ENCODE data around the gene TXNRD2. TPM values are rescaled to one million over a fixed set of nuclear protein-coding genes. Genes with fewer than 3 reads are reported as not detected.

TXNRD2 gene
- total and polyA plus RNA-seq, 10 of the 15 experiments (the other 5 are each of a cell fraction or from before 2014, with no cell fraction given), result 1.6 to 26.0 (median 13.9) TPM

DNA sequence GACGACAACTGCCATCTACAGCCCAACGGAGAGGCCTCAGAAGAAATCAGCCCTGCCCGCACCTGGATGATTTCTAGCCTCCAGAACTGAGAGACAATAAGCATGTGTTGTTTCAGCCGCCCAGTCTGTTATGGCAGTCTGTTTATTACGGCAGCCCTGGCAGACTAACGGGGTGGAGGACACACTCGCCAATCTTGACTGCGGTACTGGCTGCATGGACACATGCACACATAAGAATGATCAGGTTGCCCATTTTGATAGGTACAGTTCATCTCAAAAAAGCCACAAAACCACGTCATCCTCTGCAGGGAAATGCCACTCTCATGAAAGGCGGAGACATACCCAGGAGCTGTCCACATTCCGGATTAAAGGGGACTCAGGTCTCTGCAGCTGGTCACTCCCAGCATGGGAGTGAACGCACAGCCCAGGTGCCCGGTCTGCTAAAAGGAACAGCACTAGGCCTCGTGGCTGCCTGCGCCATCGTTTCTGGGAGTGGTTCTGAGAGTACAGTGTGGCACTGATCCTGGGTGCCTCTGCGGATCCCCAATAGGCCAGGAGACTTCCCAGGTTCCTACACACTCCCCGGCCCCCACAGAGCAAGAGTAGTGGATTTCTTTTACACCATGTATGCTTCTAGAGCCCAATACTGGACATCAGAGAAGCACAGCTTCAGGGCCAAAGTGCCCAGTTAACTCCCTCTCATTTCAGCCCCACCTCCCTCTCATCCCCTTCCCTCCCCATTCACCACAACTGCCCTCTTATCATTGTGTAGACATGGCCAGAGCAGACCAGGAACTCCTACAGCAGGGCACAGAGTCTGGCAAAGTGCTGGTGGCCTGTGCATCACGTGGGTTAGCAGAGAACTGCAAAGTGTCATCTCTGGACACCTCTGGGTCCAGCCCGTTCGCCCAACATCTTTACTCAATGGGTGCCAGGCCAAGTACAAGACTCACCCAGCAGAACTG lies 11.8 kb downstream of the TXNRD2 start:
- TF ChIP-seq, protein P1, sequence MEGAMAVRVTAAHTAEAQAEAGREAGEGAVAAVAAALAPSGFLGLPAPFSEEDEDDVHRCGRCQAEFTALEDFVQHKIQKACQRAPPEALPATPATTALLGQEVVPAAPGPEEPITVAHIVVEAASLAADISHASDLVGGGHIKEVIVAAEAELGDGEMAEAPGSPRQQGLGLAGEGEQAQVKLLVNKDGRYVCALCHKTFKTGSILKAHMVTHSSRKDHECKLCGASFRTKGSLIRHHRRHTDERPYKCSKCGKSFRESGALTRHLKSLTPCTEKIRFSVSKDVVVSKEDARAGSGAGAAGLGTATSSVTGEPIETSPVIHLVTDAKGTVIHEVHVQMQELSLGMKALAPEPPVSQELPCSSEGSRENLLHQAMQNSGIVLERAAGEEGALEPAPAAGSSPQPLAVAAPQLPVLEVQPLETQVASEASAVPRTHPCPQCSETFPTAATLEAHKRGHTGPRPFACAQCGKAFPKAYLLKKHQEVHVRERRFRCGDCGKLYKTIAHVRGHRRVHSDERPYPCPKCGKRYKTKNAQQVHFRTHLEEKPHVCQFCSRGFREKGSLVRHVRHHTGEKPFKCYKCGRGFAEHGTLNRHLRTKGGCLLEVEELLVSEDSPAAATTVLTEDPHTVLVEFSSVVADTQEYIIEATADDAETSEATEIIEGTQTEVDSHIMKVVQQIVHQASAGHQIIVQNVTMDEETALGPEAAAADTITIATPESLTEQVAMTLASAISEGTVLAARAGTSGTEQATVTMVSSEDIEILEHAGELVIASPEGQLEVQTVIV (IDR thresholded peaks at IDR 0.05; ENCODE audit: borderline replicate concordance, partially characterized antibody), result no peak
- no peak for TF ChIP-seq PAX5 (IDR thresholded peaks at IDR 0.05; ENCODE audit: borderline replicate concordance, low read depth, low read length)
- no peak for TF ChIP-seq SUPT20H (IDR thresholded peaks at IDR 0.05; ENCODE audit: borderline replicate concordance, control insufficient read depth, low read depth, low read length)
- no peak for TF ChIP-seq RCOR1 (conservative IDR thresholded peaks at IDR 0.05; ENCODE audit: low read depth, low read length)
- no peak for TF ChIP-seq FOXK2 (IDR thresholded peaks at IDR 0.05)
- TF ChIP-seq, protein P2, sequence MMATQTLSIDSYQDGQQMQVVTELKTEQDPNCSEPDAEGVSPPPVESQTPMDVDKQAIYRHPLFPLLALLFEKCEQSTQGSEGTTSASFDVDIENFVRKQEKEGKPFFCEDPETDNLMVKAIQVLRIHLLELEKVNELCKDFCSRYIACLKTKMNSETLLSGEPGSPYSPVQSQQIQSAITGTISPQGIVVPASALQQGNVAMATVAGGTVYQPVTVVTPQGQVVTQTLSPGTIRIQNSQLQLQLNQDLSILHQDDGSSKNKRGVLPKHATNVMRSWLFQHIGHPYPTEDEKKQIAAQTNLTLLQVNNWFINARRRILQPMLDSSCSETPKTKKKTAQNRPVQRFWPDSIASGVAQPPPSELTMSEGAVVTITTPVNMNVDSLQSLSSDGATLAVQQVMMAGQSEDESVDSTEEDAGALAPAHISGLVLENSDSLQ (IDR thresholded peaks at IDR 0.05), result no peak
- TF ChIP-seq EGR1 (IDR thresholded peaks at IDR 0.05; ENCODE audit: borderline replicate concordance in 1 of 2, low read depth in 2 of 2, low read length in 2 of 2), result no peak
- TF ChIP-seq SIN3A (IDR thresholded peaks at IDR 0.05; ENCODE audit: low read depth, low read length), result no peak
- TF ChIP-seq HDGF (IDR thresholded peaks at IDR 0.05), result no peak
- TF ChIP-seq EED (IDR thresholded peaks at IDR 0.05; ENCODE audit: low read depth), result no peak
- TF ChIP-seq WRNIP1 (IDR thresholded peaks at IDR 0.05; ENCODE audit: borderline replicate concordance, low read depth, low read length), result no peak
- TF ChIP-seq RFX5 (IDR thresholded peaks at IDR 0.05; ENCODE audit: low read depth, low read length), result no peak
- no peak for TF ChIP-seq GATAD2B (conservative IDR thresholded peaks at IDR 0.05; ENCODE audit: low read depth)
- TF ChIP-seq, protein P3, sequence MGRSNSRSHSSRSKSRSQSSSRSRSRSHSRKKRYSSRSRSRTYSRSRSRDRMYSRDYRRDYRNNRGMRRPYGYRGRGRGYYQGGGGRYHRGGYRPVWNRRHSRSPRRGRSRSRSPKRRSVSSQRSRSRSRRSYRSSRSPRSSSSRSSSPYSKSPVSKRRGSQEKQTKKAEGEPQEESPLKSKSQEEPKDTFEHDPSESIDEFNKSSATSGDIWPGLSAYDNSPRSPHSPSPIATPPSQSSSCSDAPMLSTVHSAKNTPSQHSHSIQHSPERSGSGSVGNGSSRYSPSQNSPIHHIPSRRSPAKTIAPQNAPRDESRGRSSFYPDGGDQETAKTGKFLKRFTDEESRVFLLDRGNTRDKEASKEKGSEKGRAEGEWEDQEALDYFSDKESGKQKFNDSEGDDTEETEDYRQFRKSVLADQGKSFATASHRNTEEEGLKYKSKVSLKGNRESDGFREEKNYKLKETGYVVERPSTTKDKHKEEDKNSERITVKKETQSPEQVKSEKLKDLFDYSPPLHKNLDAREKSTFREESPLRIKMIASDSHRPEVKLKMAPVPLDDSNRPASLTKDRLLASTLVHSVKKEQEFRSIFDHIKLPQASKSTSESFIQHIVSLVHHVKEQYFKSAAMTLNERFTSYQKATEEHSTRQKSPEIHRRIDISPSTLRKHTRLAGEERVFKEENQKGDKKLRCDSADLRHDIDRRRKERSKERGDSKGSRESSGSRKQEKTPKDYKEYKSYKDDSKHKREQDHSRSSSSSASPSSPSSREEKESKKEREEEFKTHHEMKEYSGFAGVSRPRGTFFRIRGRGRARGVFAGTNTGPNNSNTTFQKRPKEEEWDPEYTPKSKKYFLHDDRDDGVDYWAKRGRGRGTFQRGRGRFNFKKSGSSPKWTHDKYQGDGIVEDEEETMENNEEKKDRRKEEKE (IDR thresholded peaks at IDR 0.05), result no peak
- ChIA-PET SMC1A (ENCODE audit: uncharacterized antibody, unreplicated experiment) (no interaction called here), CTCF (no interaction called here), POLR2A (no interaction called here), RAD21 (ENCODE audit: unreplicated experiment) (no interaction called here)
- no peak overlapping the region for H3K4me3 ChIP-seq
- in situ Hi-C loops (cut with MboI) (no loop called here), intact Hi-C loops (cut with micrococcal nuclease; ENCODE audit: unreplicated experiment) (no loop called here)
- no peaks in the 10 kb centered on the region for H4K20me1 ChIP-seq (ENCODE audit: control insufficient read depth, insufficient read depth)
- no peak for ATAC-seq
- H3K36me3 ChIP-seq (ENCODE audit: control insufficient read depth in 2 of 2, insufficient read depth in 2 of 2, low read length in 1 of 2), result no peaks in the 10 kb centered on the region
- H2AFZ ChIP-seq (ENCODE audit: control insufficient read depth, low read depth, low read length), result no peak overlapping the region
- no peak overlapping the region for H3K27ac ChIP-seq (ENCODE audit: control insufficient read depth, insufficient read depth)
- H3K4me1 ChIP-seq (ENCODE audit: control insufficient read depth, insufficient read depth, low read length), result no peaks in the 10 kb centered on the region
- H3K27me3 ChIP-seq (replicated peaks in 1 of 2; ENCODE audit: control insufficient read depth in 2 of 2, insufficient read depth in 2 of 2, low read length in 1 of 2), result no peaks in the 10 kb centered on the region
- no peak for FAIRE-seq
- no peaks in the 10 kb centered on the region for H3K79me2 ChIP-seq (ENCODE audit: control insufficient read depth, insufficient read depth, low read length)
- BruUV-seq (replicated peaks), result no TSS peak
- no peak overlapping the region for H3K9ac ChIP-seq (ENCODE audit: control insufficient read depth, insufficient read depth, low read length)
- WGBS (ENCODE audit: insufficient coverage, insufficient replicate concordance, low lambda C conversion rate, missing lambda C conversion rate), result 84% methylated on average over 21 of the region's 21 CpGs
- no peak for DNase-seq (ENCODE audit: low read depth, low spot score)
- H3K9me3 ChIP-seq (replicated peaks; ENCODE audit: control insufficient read depth, insufficient read depth, low read length), result no peaks in the 10 kb centered on the region
- H3K4me2 ChIP-seq (ENCODE audit: control insufficient read depth, insufficient read depth), result no peak overlapping the region
